Suprapubic skin (tissue), 4 donors: Measurements from ENCODE around the gene KCNK1. TPM values are rescaled to one million over a fixed set of nuclear protein-coding genes. Genes with fewer than 3 reads are reported as not detected.

Experiments used
- DNase-seq, 2 donors: peaks; one replicate each; pipeline ENCODE4 v3.0.0-alpha.2; 2019; ENCODE audit warnings: low spot score in 2 of 2
- H3K27ac ChIP-seq: fragments of 200-600 bp; sonication (generic); one replicate; pipeline ENCODE4 v1.5.1; 2019
- H3K27me3 ChIP-seq: fragments of 200-600 bp; sonication (generic); one replicate; pipeline ENCODE4 v1.5.1; 2019
- H3K36me3 ChIP-seq: fragments of 200-600 bp; sonication (generic); one replicate; pipeline ENCODE4 v1.5.1; 2019
- H3K4me1 ChIP-seq: fragments of 200-600 bp; sonication (generic); one replicate; pipeline ENCODE4 v1.5.1; 2019
- H3K4me3 ChIP-seq: fragments of 200-600 bp; sonication (generic); one replicate; pipeline ENCODE4 v1.5.1; 2019; ENCODE audit warnings: mild to moderate bottlenecking
- H3K9me3 ChIP-seq: fragments of 200-600 bp; sonication (generic); one replicate; pipeline ENCODE4 v1.5.1; 2019
- CTCF ChIP-seq, 2 donors: fragments of 200-600 bp in 1 of 2; fragments of 450-650 bp in 1 of 2; sonication (generic) in 1 of 2; IDR thresholded peaks; one replicate each; pipeline ENCODE4 v1.5.1; 2016 to 2019; ENCODE audit warnings: antibody characterized with exemption in 2 of 2, mild to moderate bottlenecking in 1 of 2, moderate library complexity in 1 of 2
- EP300 ChIP-seq: sonication (generic); formaldehyde crosslinking; IDR thresholded peaks from one replicate; pipeline ENCODE4 v1.6.1; 2017; ENCODE audit warnings: antibody characterized with exemption
- POLR2A ChIP-seq, 2 donors: fragments of 450-650 bp; IDR thresholded peaks; one replicate each; pipeline ENCODE4 v1.6.1; 2017; ENCODE audit warnings: antibody characterized with exemption in 2 of 2, mild to moderate bottlenecking in 2 of 2, moderate library complexity in 2 of 2
- POLR2AphosphoS5 ChIP-seq, 3 donors: sonication (generic); formaldehyde crosslinking; IDR thresholded peaks; one replicate each; pipeline ENCODE4 v1.6.1; 2017; ENCODE audit warnings: antibody characterized with exemption in 3 of 3
- WGBS: methylation state at CpG from one replicate; pipeline ENCODE4 v1.1.5; 2018; 5-methylcytosine and 5-hydroxymethylcytosine counted together
- total RNA-seq, 4 donors: library from RNA; depleted of rRNA; stranded (reverse); fragments of >200 nt; gene quantifications; one replicate each; pipeline ENCODE4 v1.1.0, GENCODE V29; 2016

KCNK1 gene
- total RNA-seq, 4 donors from 2014 or later = 7.5 to 18.7 (median 11.9) TPM

GRCh38 chr1:233638513-233638912 is 24.6 kb downstream of the KCNK1 start:
- Histone ChIP-seq H3K36me3 (no peaks in the 10 kb centered on the region), H3K27ac (no peak overlapping the region), H3K4me3 (no peak overlapping the region), H3K4me1 (no peaks in the 10 kb centered on the region), H3K9me3 (no peaks in the 10 kb centered on the region), H3K27me3 (no peaks in the 10 kb centered on the region)
- 71% methylated on average over 7 of the region's 7 CpGs for WGBS
- no peak for DNase-seq
- TF ChIP-seq POLR2AphosphoS5 (IDR thresholded peaks at IDR 0.05) = no peak

GRCh38 chr1:233639611-233640010 is 25.7 kb downstream of the KCNK1 start:
- no peaks in the 10 kb centered on the region for H3K4me1 ChIP-seq
- no peaks in the 10 kb centered on the region for H3K9me3 ChIP-seq
- no peaks in the 10 kb centered on the region for H3K36me3 ChIP-seq

GRCh38 chr1:233640179-233640578 is 26.3 kb downstream of the KCNK1 start:
- no peak for TF ChIP-seq CTCF (IDR thresholded peaks at IDR 0.05)
- TF ChIP-seq POLR2AphosphoS5 (IDR thresholded peaks at IDR 0.05) = no peak
- no peak for TF ChIP-seq EP300
- TF ChIP-seq POLR2A (IDR thresholded peaks at IDR 0.05) = no peak
- Histone ChIP-seq H3K36me3 (no peaks in the 10 kb centered on the region), H3K4me1 (no peaks in the 10 kb centered on the region), H3K9me3 (no peaks in the 10 kb centered on the region), H3K4me3 (no peak overlapping the region), H3K27me3 (no peaks in the 10 kb centered on the region), H3K27ac (no peak overlapping the region)
- DNase-seq = no peak
- WGBS = 95% methylated on average over 3 of the region's 3 CpGs

More at GRCh38 chr1:233639611-233640010, 25.7 kb downstream of the KCNK1 start:
- H3K27ac ChIP-seq = no peak overlapping the region
- H3K4me3 ChIP-seq = no peak overlapping the region
- WGBS = 59% methylated on average over 5 of the region's 5 CpGs
- TF ChIP-seq CTCF (IDR thresholded peaks at IDR 0.05) (no peak), EP300 (no peak), POLR2AphosphoS5 (IDR thresholded peaks at IDR 0.05) (no peak), POLR2A (IDR thresholded peaks at IDR 0.05) (no peak)
- no peak for DNase-seq
- no peaks in the 10 kb centered on the region for H3K27me3 ChIP-seq

GRCh38 chr1:233641029-233641428 is 27.1 kb downstream of the KCNK1 start:
- TF ChIP-seq CTCF (IDR thresholded peaks at IDR 0.05) = no peak
- TF ChIP-seq POLR2A (IDR thresholded peaks at IDR 0.05) = no peak
- no peak for TF ChIP-seq POLR2AphosphoS5 (IDR thresholded peaks at IDR 0.05)
- no peak for TF ChIP-seq EP300
- Histone ChIP-seq H3K4me3 (no peak overlapping the region), H3K27me3 (no peaks in the 10 kb centered on the region), H3K4me1 (no peaks in the 10 kb centered on the region), H3K9me3 (no peaks in the 10 kb centered on the region), H3K36me3 (no peaks in the 10 kb centered on the region), H3K27ac (no peak overlapping the region)
- DNase-seq = no peak
- WGBS = 93% methylated on average over 6 of the region's 6 CpGs

GRCh38 chr1:233647073-233647472 is 33.2 kb downstream of the KCNK1 start:
- no peaks in the 10 kb centered on the region for H3K9me3 ChIP-seq
- no peaks in the 10 kb centered on the region for H3K36me3 ChIP-seq
- DNase-seq = no peak
- no peak for TF ChIP-seq POLR2AphosphoS5 (IDR thresholded peaks at IDR 0.05)
- TF ChIP-seq POLR2A (IDR thresholded peaks at IDR 0.05) = no peak
- no peak for TF ChIP-seq CTCF (IDR thresholded peaks at IDR 0.05)
- peaks cover 4% of the 10 kb centered on the region for H3K4me1 ChIP-seq
- WGBS = 37% methylated on average over 4 of the region's 4 CpGs
- H3K27ac ChIP-seq = no peak overlapping the region
- no peaks in the 10 kb centered on the region for H3K27me3 ChIP-seq
- no peak overlapping the region for H3K4me3 ChIP-seq

- TF ChIP-seq CTCF (IDR thresholded peaks at IDR 0.05) (no peak), POLR2A (IDR thresholded peaks at IDR 0.05) (no peak), POLR2AphosphoS5 (IDR thresholded peaks at IDR 0.05) (no peak), EP300 (no peak)
- Histone ChIP-seq H3K4me3 (no peak overlapping the region), H3K27ac (no peak overlapping the region), H3K27me3 (no peaks in the 10 kb centered on the region), H3K9me3 (no peaks in the 10 kb centered on the region), H3K4me1 (peaks cover 4% of the 10 kb centered on the region), H3K36me3 (no peaks in the 10 kb centered on the region)
- 86% methylated on average over 1 of the region's 2 CpGs for WGBS
- DNase-seq = no peak
Observed at GRCh38 chr1:233647636-233648035, 33.7 kb downstream of the KCNK1 start.
